ENCODE measurements around the gene ATP5PD.

GRCh38 chr17:75074532-75074931 is 27.8 kb upstream of the ATP5PD start:
- TF ChIP-seq POLR2AphosphoS5 (IDR thresholded peaks at IDR 0.05) (no peak), CTCF (IDR thresholded peaks at IDR 0.05) (no peak), EP300 (IDR thresholded peaks at IDR 0.05) (no peak), POLR2A (IDR thresholded peaks at IDR 0.05) (no peak)
